GM12878 (cell line): ENCODE results near the gene TTC32. TPM values are rescaled to one million over a fixed set of nuclear protein-coding genes. Genes with fewer than 3 reads are reported as not detected.

Experiments
- ATAC-seq: fragments of 200-7000 bp; cut with Tn5 transposase; 3 replicates; pipeline ENCODE4 v1.9.1; 2020; ENCODE audit warnings: mild to moderate bottlenecking, moderate library complexity
- BruUV-seq: library from RNA; stranded (reverse); fragments of 400-500 nt; replicated peaks from 2 replicates; lab custom pipeline; 2021; lab: Mats Ljungman, UMichigan
- CTCF ChIA-PET: fragments of 300-600 bp; sonication (Branson Sonifier 250); formaldehyde crosslinking; extraction: SDS; loops from one replicate; lab custom pipeline; 2021; ENCODE audit warnings: inconsistent platforms; lab: Yijun Ruan, JAX
- POLR2A ChIA-PET: fragments of 350-600 bp; formaldehyde crosslinking; extraction: SDS; loops from one replicate; lab custom pipeline; 2021; ENCODE audit warnings: inconsistent platforms; lab: Charles Lee
- RAD21 ChIA-PET: fragments of 300-600 bp; sonication (Branson Sonifier 250); formaldehyde crosslinking; loops from one replicate; lab custom pipeline; 2023; ENCODE audit warnings: antibody characterized with exemption; ENCODE audit not compliant: unreplicated experiment; lab: Charles Lee
- SMC1A ChIA-PET: fragments of 300-600 bp; sonication (Branson Sonifier 250); formaldehyde crosslinking; loops from one replicate; lab custom pipeline; 2023; ENCODE audit not compliant: unreplicated experiment, uncharacterized antibody; lab: Charles Lee
- DNase-seq: peaks from one replicate; pipeline ENCODE4 v3.0.0-alpha.2; 2011; ENCODE audit warnings: low read depth, low spot score
- FAIRE-seq: peaks from 3 replicates; lab custom pipeline; 2011; peaks lifted over from hg19 to GRCh38; lab: Jason Lieb, UNC
- H2AFZ ChIP-seq: 2 replicates; pipeline ENCODE4 v1.6.0; 2011; ENCODE audit warnings: low read depth, low read length, control low read depth; ENCODE audit not compliant: control insufficient read depth
- H3K27ac ChIP-seq: 2 replicates; pipeline ENCODE4 v1.5.1; 2011; ENCODE audit warnings: control low read depth; ENCODE audit not compliant: control insufficient read depth, insufficient read depth
- H3K27me3 ChIP-seq, 2 experiments: replicated peaks in 1 of 2; 2 replicates each; pipeline versions ENCODE4 v1.6.0 to v1.6.1; 2011; ENCODE audit warnings: low read length in 1 of 2; ENCODE audit not compliant: control insufficient read depth in 2 of 2, insufficient read depth in 2 of 2
- H3K36me3 ChIP-seq, 2 experiments: 2 replicates each; pipeline ENCODE4 v1.5.1; 2011; ENCODE audit warnings: low read length in 1 of 2; ENCODE audit not compliant: control insufficient read depth in 2 of 2, insufficient read depth in 2 of 2
- H3K4me1 ChIP-seq: 2 replicates; pipeline ENCODE4 v1.6.1; 2011; ENCODE audit warnings: mild to moderate bottlenecking, low read length, moderate library complexity, mixed read lengths; ENCODE audit not compliant: control insufficient read depth, insufficient read depth
- H3K4me2 ChIP-seq: 2 replicates; pipeline ENCODE4 v1.6.0; 2011; ENCODE audit warnings: control low read depth; ENCODE audit not compliant: control insufficient read depth, insufficient read depth
- H3K4me3 ChIP-seq: fragments of 200-600 bp; sonication (generic); 2 replicates; pipeline ENCODE4 v1.5.1; 2016
- H3K79me2 ChIP-seq: 2 replicates; pipeline ENCODE4 v1.6.0; 2011; ENCODE audit warnings: low read length; ENCODE audit not compliant: control insufficient read depth, insufficient read depth
- H3K9ac ChIP-seq: 2 replicates; pipeline ENCODE4 v1.8.0; 2011; ENCODE audit warnings: low read length, control low read depth, mixed read lengths; ENCODE audit not compliant: control insufficient read depth, insufficient read depth
- H3K9me3 ChIP-seq: replicated peaks from 3 replicates; pipeline ENCODE4 v1.5.1; 2011; ENCODE audit warnings: mild to moderate bottlenecking, low read length; ENCODE audit not compliant: control insufficient read depth, insufficient read depth
- H4K20me1 ChIP-seq: 2 replicates; pipeline ENCODE4 v1.6.0; 2011; ENCODE audit not compliant: control insufficient read depth, insufficient read depth
- ATF7 ChIP-seq: fragments of 450-650 bp; IDR thresholded peaks from 2 replicates; pipeline ENCODE4 v1.6.1; 2016; ENCODE audit warnings: low read depth, mild to moderate bottlenecking
- CTCF ChIP-seq, 3 experiments: IDR thresholded peaks in 2 of 3; conservative IDR thresholded peaks in 1 of 3; 2 replicates each; pipeline ENCODE4 v1.5.1; 2011; ENCODE audit warnings: low read depth in 3 of 3, low read length in 3 of 3, mild to moderate bottlenecking in 3 of 3, control low read depth in 2 of 3, moderate library complexity in 2 of 3, inconsistent platforms in 1 of 3, mixed read lengths in 1 of 3; ENCODE audit not compliant: control insufficient read depth in 2 of 3, insufficient read depth in 1 of 3; ENCODE audit errors: extremely low read depth in 1 of 3
- E2F8 ChIP-seq: fragments of 450-650 bp; IDR thresholded peaks from 2 replicates; pipeline ENCODE4 v1.6.1; 2018; ENCODE audit warnings: mild to moderate bottlenecking, low read depth, moderate library complexity; ENCODE audit not compliant: partially characterized antibody
- PKNOX1 ChIP-seq: fragments of 450-650 bp; IDR thresholded peaks from 2 replicates; pipeline ENCODE4 v1.6.1; 2016; ENCODE audit warnings: mild to moderate bottlenecking
- SIX5 ChIP-seq: IDR thresholded peaks from 2 replicates; pipeline ENCODE4 v1.6.1; 2011; ENCODE audit warnings: mild to moderate bottlenecking, low read depth, low read length, moderate library complexity; ENCODE audit not compliant: severe bottlenecking
- ZBTB4 ChIP-seq: fragments of 450-650 bp; formaldehyde crosslinking; IDR thresholded peaks from 2 replicates; pipeline ENCODE4 v1.4.0; 2022; ENCODE audit warnings: mild to moderate bottlenecking, moderate library complexity
- ZNF207 ChIP-seq: fragments of 450-650 bp; IDR thresholded peaks from 2 replicates; pipeline ENCODE4 v1.6.1; 2014; ENCODE audit warnings: antibody characterized with exemption, mild to moderate bottlenecking, borderline replicate concordance
- ZNF687 ChIP-seq: fragments of 450-650 bp; IDR thresholded peaks from 2 replicates; pipeline ENCODE4 v1.6.1; 2017; ENCODE audit warnings: mild to moderate bottlenecking, moderate library complexity
- WGBS: methylation state at CpG from one replicate; pipeline ENCODE4 v1.1.6; 2016; ENCODE audit warnings: low lambda C conversion rate; ENCODE audit not compliant: insufficient replicate concordance, insufficient coverage; ENCODE audit errors: missing lambda C conversion rate; 5-methylcytosine and 5-hydroxymethylcytosine counted together
- in situ Hi-C: fragments of 300-500 bp; cut with MboI; formaldehyde crosslinking; loops from 9 replicates; pipeline ENCODE4 v1.14.3; 2018; ENCODE audit warnings: mixed read lengths
- intact Hi-C: fragments of 100-400 bp; cut with micrococcal nuclease; formaldehyde crosslinking; loops from one replicate; pipeline ENCODE4 v1.14.2; 2022; ENCODE audit not compliant: unreplicated experiment
- polyA plus RNA-seq, 11 experiments: library from polyadenylated mRNA; depleted of rRNA in 4 of 11; unstranded in 6 of 11; stranded (reverse) in 5 of 11; fragments of >200 nt; fragmentation: Nextera tagmentation in 4 of 11; fragmentation: Illumina TruSeq in 1 of 11; extraction: Ambion mirVana in 4 of 11; extraction: Trizol in 1 of 11; gene quantifications; 1 replicate in 1 of 11; 2 replicates in 10 of 11; pipeline versions ENCODE4 v1.2.1 to v1.2.3, GENCODE V29; 2011 to 2016; ENCODE audit warnings: inconsistent platforms in 2 of 11, missing spikeins in 2 of 11, low read depth in 1 of 11
- total RNA-seq, 4 experiments: library from RNA; depleted of rRNA in 3 of 4; stranded (reverse); fragments of >200 nt in 3 of 4; fragmentation: Illumina TruSeq in 1 of 4; extraction: Trizol in 1 of 4; gene quantifications; 2 replicates each; pipeline versions ENCODE4 v1.2.1 to v1.2.3, GENCODE V29; 2013 to 2021

Gene TTC32
- total and polyA plus RNA-seq, 10 of the 15 experiments (the other 5 are each of a cell fraction or from before 2014, with no cell fraction given) = 11.1 to 30.0 (median 19.7) TPM

GRCh38 chr2:19882286-19882685 lies 19.5 kb downstream of the TTC32 start:
- intact Hi-C loops = no loop called here
- no peak overlapping the region for H3K27ac ChIP-seq
- no peak for ATAC-seq
- no peak overlapping the region for H3K4me3 ChIP-seq
- POLR2A ChIA-PET = interaction anchor here (0.7 to 1.3 kb wide), 2 partner anchors 12 to 14 kb away, joined by 3 read pairs; no protein-coding TSS in a partner anchor
- no peaks in the 10 kb centered on the region for H4K20me1 ChIP-seq
- H3K4me1 ChIP-seq = no peaks in the 10 kb centered on the region
- no TSS peak for BruUV-seq
- H3K36me3 ChIP-seq = no peaks in the 10 kb centered on the region
- no peaks in the 10 kb centered on the region for H3K79me2 ChIP-seq
- H3K27me3 ChIP-seq = no peaks in the 10 kb centered on the region
- no peak for DNase-seq
- SMC1A ChIA-PET = no interaction called here
- FAIRE-seq = no peak
- H2AFZ ChIP-seq = no peak overlapping the region
- RAD21 ChIA-PET = no interaction called here
- in situ Hi-C loops = no loop called here
- 49% methylated on average over 2 of the region's 2 CpGs for WGBS
- H3K9ac ChIP-seq = no peak overlapping the region
- no peaks in the 10 kb centered on the region for H3K9me3 ChIP-seq
- CTCF ChIA-PET = interaction anchor here (0.9 kb wide), 1 partner anchor 10 kb away, joined by 4 read pairs; no protein-coding TSS in a partner anchor
- no peak overlapping the region for H3K4me2 ChIP-seq
- TF ChIP-seq ZBTB4 (no peak), SIX5 (no peak), ATF7 (no peak), CTCF (IDR thresholded peaks at IDR 0.05 in 2 of 3, conservative IDR thresholded peaks at IDR 0.05 in 1 of 3; ENCODE audit: control insufficient read depth in 2 of 3, extremely low read depth in 1 of 3, insufficient read depth in 1 of 3, low read depth in 3 of 3, low read length in 3 of 3) (no peak), PKNOX1 (no peak), E2F8 (no peak), ZNF687 (no peak), ZNF207 (no peak)
